LNCAP (cell line): ENCODE data around the gene SFXN1.

ENCODE experiments used
- TF ChIP-seq, protein P1 (sequence below): fragments of 450-650 bp; IDR thresholded peaks from 2 replicates; pipeline ENCODE4 v1.5.1; 2017; ENCODE audit warnings: mild to moderate bottlenecking

Gene SFXN1

DNA sequence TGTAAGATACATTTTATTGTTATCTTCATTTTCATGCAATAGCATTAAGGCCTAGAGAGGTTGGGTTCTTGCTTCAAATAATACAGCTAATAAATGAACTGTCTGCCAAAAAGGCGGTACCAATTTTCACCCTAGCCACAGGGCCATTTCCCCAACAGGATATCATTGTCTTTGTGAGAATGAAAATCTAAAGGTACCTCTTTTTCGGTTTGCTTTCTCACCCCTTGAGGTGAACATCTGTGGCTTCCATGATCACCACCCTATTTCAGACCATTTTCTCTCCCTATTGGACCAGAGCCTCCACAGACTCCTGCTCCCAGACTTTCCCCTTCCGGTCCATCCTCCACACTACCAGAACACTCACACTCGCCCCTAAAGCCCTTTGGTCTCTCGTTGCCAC lies 60.2 kb downstream of the SFXN1 start:
- TF ChIP-seq, protein P1, sequence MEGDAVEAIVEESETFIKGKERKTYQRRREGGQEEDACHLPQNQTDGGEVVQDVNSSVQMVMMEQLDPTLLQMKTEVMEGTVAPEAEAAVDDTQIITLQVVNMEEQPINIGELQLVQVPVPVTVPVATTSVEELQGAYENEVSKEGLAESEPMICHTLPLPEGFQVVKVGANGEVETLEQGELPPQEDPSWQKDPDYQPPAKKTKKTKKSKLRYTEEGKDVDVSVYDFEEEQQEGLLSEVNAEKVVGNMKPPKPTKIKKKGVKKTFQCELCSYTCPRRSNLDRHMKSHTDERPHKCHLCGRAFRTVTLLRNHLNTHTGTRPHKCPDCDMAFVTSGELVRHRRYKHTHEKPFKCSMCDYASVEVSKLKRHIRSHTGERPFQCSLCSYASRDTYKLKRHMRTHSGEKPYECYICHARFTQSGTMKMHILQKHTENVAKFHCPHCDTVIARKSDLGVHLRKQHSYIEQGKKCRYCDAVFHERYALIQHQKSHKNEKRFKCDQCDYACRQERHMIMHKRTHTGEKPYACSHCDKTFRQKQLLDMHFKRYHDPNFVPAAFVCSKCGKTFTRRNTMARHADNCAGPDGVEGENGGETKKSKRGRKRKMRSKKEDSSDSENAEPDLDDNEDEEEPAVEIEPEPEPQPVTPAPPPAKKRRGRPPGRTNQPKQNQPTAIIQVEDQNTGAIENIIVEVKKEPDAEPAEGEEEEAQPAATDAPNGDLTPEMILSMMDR, result no peak

DNA sequence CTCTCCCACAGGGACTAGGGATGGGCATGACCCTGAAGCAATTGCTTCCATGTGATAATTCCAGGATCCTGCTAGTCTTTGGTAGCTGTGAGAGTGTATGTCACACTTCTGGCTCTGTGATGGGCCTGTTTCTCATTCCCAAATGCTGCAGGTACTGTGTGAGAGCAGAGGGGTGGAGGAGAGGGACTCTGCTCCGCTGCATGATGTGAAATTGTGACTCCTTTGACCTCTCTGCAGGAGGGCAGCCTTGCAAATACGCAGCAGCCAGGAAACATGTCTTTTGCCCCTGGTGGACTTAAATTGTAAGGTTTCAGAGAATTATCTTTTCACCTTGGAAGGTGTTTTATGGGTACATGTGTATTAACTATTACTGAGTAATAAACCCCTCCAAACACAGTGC lies 61.6 kb downstream of the SFXN1 start:
- TF ChIP-seq, protein P1, result no peak

DNA sequence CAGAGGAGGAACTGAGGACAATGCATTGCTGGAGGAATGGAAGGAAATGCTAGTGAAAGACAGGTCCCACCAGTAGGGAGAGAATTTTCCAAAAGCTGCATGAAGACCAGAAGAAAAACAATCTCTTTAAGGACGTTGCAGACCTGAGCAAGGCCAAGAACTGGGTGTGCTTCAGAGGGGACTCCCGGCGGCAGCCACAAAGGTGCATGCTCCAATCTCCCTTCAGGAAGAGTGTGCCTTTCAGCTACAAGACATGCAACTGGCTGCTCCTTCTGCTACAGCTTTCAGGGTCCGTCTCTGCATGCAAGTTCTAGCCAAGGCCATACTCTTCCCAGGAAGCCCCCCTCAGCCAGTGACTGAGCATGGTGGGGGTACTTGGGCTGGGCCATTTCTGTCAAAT lies 62.9 kb downstream of the SFXN1 start:
- TF ChIP-seq, protein P1, result no peak

DNA sequence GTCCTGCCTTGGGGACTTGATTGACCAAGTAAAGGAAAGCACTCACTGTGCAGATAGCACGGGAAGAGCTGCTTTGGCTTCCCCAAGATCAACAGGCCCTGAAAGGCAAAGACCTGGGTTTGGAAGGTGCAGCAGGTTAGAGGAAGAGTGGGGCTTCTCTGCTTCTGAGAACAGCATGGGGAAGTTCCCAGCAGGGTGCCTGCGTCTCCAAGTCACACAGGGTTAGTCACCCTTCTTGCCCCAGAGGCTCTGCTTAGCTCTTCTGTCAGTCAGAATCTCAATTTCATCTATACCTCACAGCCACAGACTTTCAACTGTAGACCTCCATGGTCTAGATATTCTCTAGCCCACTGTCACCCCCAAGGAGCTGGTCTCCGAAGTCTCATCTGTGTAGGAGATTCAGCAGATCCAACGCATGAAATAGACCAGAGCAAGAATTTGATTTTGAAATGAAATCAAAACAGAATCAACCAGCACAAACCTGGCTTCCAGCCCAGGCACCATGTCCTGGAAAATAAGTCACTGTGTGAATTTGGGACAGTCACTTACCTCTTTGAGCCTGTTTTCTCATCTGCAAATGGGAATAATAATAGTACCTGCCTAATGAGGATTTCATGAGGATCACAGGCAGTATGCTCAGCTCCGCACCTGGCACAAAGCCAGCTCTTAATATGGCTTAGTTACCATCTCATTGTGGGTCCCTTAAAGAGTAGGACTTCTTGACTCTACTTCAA lies 64.0 kb downstream of the SFXN1 start:
- TF ChIP-seq, protein P1, result no peak

DNA sequence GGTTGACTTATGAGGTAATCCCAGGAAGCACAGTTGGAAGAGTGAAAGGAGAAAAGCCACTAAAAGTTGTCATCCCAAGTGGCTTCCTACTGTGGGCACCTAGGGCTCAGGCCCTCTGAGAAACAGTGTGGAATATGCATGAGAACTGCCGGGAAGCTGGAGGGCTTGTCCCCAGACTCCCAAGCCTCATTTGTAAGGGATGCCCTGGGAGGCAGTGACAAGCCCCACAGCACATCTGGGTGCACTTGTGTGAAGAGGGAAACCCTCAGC lies 64.5 kb downstream of the SFXN1 start:
- TF ChIP-seq, protein P1, result no peak

DNA sequence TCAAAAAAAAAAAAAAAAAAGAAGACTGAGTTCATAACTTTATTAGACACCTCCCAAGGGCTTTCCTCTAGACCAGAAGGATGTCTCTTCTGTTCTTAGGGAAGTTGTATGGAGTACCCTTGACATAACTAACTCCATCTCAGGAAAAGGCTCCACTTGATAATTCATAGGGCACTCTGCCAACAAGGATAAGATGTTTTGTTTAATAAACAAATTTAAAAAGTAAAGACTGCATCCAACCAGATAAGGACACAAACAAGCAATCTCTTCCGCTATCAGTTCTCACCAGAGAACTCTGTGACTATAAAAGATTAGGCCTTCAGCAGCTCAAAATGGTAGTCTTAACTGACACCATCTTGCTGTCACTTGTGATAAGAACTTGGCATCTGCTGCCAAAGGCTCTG lies 65.8 kb downstream of the SFXN1 start:
- TF ChIP-seq, protein P1, result no peak

DNA sequence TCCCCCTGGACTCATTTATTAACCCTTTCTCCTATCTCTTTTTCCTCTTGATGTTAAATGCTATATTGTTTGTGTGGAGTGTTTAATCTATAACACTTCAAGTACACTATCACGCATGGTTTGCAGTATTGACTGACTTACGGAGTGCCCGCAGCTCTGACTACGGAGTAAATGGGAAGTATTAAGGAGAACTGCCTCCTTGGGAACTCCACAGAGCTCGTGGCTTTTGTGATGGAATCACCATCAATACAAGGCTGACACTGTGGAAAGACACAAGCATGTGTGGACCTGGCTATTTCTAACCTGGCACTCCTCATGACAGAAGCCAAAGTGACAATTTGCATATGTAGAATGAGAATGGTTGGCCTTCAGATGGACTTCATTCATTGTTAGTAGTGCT lies 66.2 kb downstream of the SFXN1 start:
- TF ChIP-seq, protein P1, result no peak

DNA sequence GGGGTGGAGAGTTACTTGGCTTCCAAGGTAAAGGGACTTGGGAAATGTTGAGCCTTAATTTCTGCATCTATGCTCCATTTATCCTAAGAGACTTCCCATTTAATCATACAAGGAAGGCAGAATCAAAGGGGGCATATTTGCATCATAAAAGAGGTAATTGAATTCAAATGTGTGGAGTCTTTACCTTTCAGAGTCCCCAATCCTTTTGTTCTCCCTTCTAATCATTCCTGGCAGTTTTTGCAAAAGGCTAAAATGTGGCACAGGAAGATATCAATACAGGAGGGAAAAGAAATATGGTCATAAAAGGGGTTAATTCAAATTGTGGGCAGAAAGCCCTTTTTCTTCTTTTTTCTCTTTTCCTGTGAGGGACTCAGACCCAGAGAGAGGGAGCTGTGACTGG lies 69.5 kb downstream of the SFXN1 start:
- TF ChIP-seq, protein P1, result no peak
